GM12873 (cell line): ENCODE results near the gene TIMM17B.

ENCODE experiments used
- CTCF ChIP-seq: IDR thresholded peaks from 2 replicates; pipeline ENCODE4 v1.5.1; 2012; ENCODE audit warnings: low read depth, mild to moderate bottlenecking, moderate library complexity, low read length, control low read depth; ENCODE audit not compliant: insufficient read depth; ENCODE audit errors: missing control alignments

The TIMM17B gene

GRCh38 chrX:48937054-48937907, 39.7 kb upstream of the TIMM17B start:
- TF ChIP-seq CTCF = peak; percentile 54

- TF ChIP-seq CTCF = no peak
Observed at GRCh38 chrX:48936429-48937053, 39.0 kb upstream of the TIMM17B start.

- TF ChIP-seq CTCF = no peak
Observed at GRCh38 chrX:48935301-48935670, 37.7 kb upstream of the TIMM17B start.

- TF ChIP-seq CTCF = no peak
Observed at GRCh38 chrX:48934581-48935300, 37.2 kb upstream of the TIMM17B start.

GRCh38 chrX:48933757-48934156, 36.2 kb upstream of the TIMM17B start:
- no peak for TF ChIP-seq CTCF

GRCh38 chrX:48927736-48928382, 30.3 kb upstream of the TIMM17B start:
- TF ChIP-seq CTCF = no peak

GRCh38 chrX:48927123-48927522, 29.6 kb upstream of the TIMM17B start:
- no peak for TF ChIP-seq CTCF
